ENCODE measurements around the gene MAGI3. TPM values are rescaled to one million over a fixed set of nuclear protein-coding genes. Genes with fewer than 3 reads are reported as not detected.
"Not testable (repeated sequence)": the region's sequence is repeated elsewhere in the genome, so short reads cannot be mapped to it uniquely, and the experiment has no call there.

The MAGI3 gene
- total and polyA plus RNA-seq, 11 donors = 2.1 to 10.0 (median 8.1) TPM

DNA sequence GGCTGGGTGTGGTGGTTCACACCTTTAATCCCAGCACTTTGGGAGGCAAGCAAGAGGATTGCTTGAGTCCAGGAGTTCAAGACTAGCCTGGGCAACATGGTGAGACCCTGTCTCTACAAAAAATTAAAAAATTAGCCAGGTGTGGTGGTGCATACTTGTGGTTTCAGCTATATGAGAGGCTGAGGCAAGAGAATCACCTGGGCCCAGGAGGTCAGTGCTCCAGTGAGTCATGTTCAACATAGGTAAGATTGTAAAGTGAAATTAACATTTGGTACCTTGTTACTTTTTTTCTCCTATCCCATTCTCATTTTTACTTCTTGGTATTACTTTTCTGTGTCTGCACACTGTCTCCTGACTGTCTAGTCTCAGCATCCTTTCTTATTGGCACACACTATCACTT is 19.0 kb downstream of the MAGI3 start:
- intact Hi-C loops (cut with DNase I) = loop anchor here in 1 of 10 donors (10.0 kb wide), 1 partner anchor 55 kb away; no protein-coding TSS in a partner anchor
- no peaks in the 10 kb centered on the region for H3K36me3 ChIP-seq
- H3K4me3 ChIP-seq = no peak overlapping the region
- no peak for TF ChIP-seq POLR2A (IDR thresholded peaks at IDR 0.05)
- peaks cover 0 to 10% (median 0%) of the 10 kb centered on the region in 12 donors for H3K9me3 ChIP-seq
- no peak overlapping the region for H3K27ac ChIP-seq
- ATAC-seq (no peak), DNase-seq (no peak)
- H3K4me1 ChIP-seq = peaks cover 0 to 12% (median 2%) of the 10 kb centered on the region in 12 donors
- no peaks in the 10 kb centered on the region for H3K27me3 ChIP-seq

DNA sequence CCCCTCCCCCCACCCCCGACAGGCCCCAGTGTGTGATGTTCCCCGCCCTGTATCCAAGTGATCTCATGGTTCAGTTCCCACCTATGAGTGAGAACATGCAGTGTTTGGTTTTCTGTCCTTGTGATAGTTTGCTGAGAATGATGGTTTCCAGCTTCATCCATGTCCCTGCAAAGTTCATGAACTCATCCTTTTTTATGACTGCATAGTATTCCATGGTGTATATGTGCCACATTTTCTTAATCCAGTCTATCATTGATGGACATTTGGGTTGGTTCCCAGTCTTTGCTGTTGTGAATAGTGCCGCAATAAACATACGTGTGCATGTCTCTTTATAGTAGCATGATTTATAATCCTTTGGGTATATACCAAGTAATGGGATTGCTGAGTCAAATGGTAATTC is 21.7 kb downstream of the MAGI3 start:
- DNase-seq; H3K27me3 ChIP-seq; H3K27ac ChIP-seq; ATAC-seq; intact Hi-C loops (cut with DNase I); H3K36me3 ChIP-seq; H3K4me3 ChIP-seq: not testable (repeated sequence)
- peaks cover 0 to 10% (median 0%) of the 10 kb centered on the region in 12 donors for H3K9me3 ChIP-seq
- H3K4me1 ChIP-seq = peaks cover 0 to 19% (median 2%) of the 10 kb centered on the region in 12 donors
- WGBS, 4 donors = 97 to 99% (median 97%) methylated on average over 4 of the region's 4 CpGs

- peaks cover 0 to 18% (median 0%) of the 10 kb centered on the region in 12 donors for H3K9me3 ChIP-seq
- H3K27me3 ChIP-seq = no peaks in the 10 kb centered on the region
- H3K27ac ChIP-seq = no peak overlapping the region
- H3K36me3 ChIP-seq = no peaks in the 10 kb centered on the region
- TF ChIP-seq POLR2A (IDR thresholded peaks at IDR 0.05) (no peak), CTCF (IDR thresholded peaks at IDR 0.05) (no peak)
- peaks cover 0 to 17% (median 2%) of the 10 kb centered on the region in 12 donors for H3K4me1 ChIP-seq
- no peak overlapping the region for H3K4me3 ChIP-seq
- ATAC-seq (no peak), DNase-seq (no peak)
- 79 to 84% (median 82%) methylated on average over 6 of the region's 6 CpGs for WGBS, 4 donors
- intact Hi-C loops (cut with DNase I) = no loop called here
Observed at GRCh38 chr1:113415310-113416070, 25.2 kb downstream of the MAGI3 start.

GRCh38 chr1:113416071-113416470 is 25.8 kb downstream of the MAGI3 start:
- H3K27me3 ChIP-seq; H3K36me3 ChIP-seq; ATAC-seq; intact Hi-C loops (cut with DNase I); DNase-seq; H3K4me3 ChIP-seq; H3K27ac ChIP-seq: not testable (repeated sequence)
- H3K4me1 ChIP-seq = peaks cover 0 to 11% (median 0%) of the 10 kb centered on the region in 12 donors
- H3K9me3 ChIP-seq = peaks cover 0 to 18% (median 0%) of the 10 kb centered on the region in 12 donors

- H3K27ac ChIP-seq = no peak overlapping the region
- no peaks in the 10 kb centered on the region for H3K27me3 ChIP-seq
- H3K9me3 ChIP-seq = peaks cover 0 to 18% (median 0%) of the 10 kb centered on the region in 12 donors
- no peak for DNase-seq
- 85 to 90% (median 89%) methylated on average over 2 of the region's 2 CpGs for WGBS, 4 donors
- intact Hi-C loops (cut with DNase I) = no loop called here
- H3K4me1 ChIP-seq = peaks cover 0 to 7% (median 0%) of the 10 kb centered on the region in 12 donors
- no peak for ATAC-seq
- H3K4me3 ChIP-seq = no peak overlapping the region
- H3K36me3 ChIP-seq = no peaks in the 10 kb centered on the region
- TF ChIP-seq CTCF (IDR thresholded peaks at IDR 0.05) (no peak), POLR2A (IDR thresholded peaks at IDR 0.05) (no peak)
Observed at GRCh38 chr1:113416496-113416895, 26.2 kb downstream of the MAGI3 start.
